Activated gamma-delta T cell (primary cell): ENCODE data around the gene DDX46.
"Not testable (repeated sequence)": the region's sequence is repeated elsewhere in the genome, so short reads cannot be mapped to it uniquely, and the experiment has no call there.

Experiments used
- DNase-seq: peaks from one replicate; lab custom pipeline; 2025; lab: John Stamatoyannopoulos, UW

Gene DDX46

GRCh38 chr5:134844252-134844651 lies 85.7 kb downstream of the DDX46 start:
- no peak for DNase-seq

GRCh38 chr5:134845335-134845851 lies 86.8 kb downstream of the DDX46 start:
- DNase-seq, result no peak

GRCh38 chr5:134845852-134846640 lies 87.5 kb downstream of the DDX46 start, which contains the start of gene C5orf24:
Gene C5orf24 (plus strand): TSS chr5:134845968. CDS start chr5:134854901, 8,933 bp downstream.
- peak; percentile 87 for DNase-seq

GRCh38 chr5:134846641-134846960 lies 88.0 kb downstream of the DDX46 start:
- DNase-seq, result no peak

GRCh38 chr5:134849434-134849933 lies 90.9 kb downstream of the DDX46 start:
- not testable (repeated sequence) for DNase-seq

- DNase-seq, result no peak
These were observed 92.8 kb downstream of the DDX46 start for GRCh38 chr5:134851307-134851923.

- not testable (repeated sequence) for DNase-seq
These were observed 97.9 kb downstream of the DDX46 start for GRCh38 chr5:134856465-134856864.

- no peak for DNase-seq
These were observed 98.8 kb downstream of the DDX46 start for GRCh38 chr5:134857401-134857800.

GRCh38 chr5:134864707-134865106 lies 106.1 kb downstream of the DDX46 start:
- no peak for DNase-seq

GRCh38 chr5:134873494-134873893 lies 114.9 kb downstream of the DDX46 start:
- no peak for DNase-seq

- DNase-seq, result peak; percentile 71
These were observed 115.6 kb downstream of the DDX46 start, which contains the start of gene TXNDC15 for GRCh38 chr5:134873987-134874830. Gene TXNDC15 (plus strand): TSS chr5:134874371. CDS start chr5:134874428, 57 bp downstream.

- no peak for DNase-seq
These were observed 116.5 kb downstream of the DDX46 start for GRCh38 chr5:134874831-134875655.

- DNase-seq, result no peak
These were observed 118.6 kb downstream of the DDX46 start for GRCh38 chr5:134877159-134877558.

GRCh38 chr5:134878403-134878802 lies 119.8 kb downstream of the DDX46 start:
- no peak for DNase-seq

GRCh38 chr5:134879456-134879855 lies 120.9 kb downstream of the DDX46 start:
- no peak for DNase-seq
